Fibroblast of pulmonary artery (primary cell): ENCODE data around the gene ZNF618.

ENCODE experiments used
- DNase-seq: peaks from one replicate; pipeline ENCODE4 v3.0.0-alpha.2; 2010; ENCODE audit warnings: low read depth
- H3K4me3 ChIP-seq: replicated peaks from 2 replicates; pipeline ENCODE4 v1.5.1; 2011; ENCODE audit warnings: low read depth, mild to moderate bottlenecking, control low read depth, low read length, moderate library complexity
- CTCF ChIP-seq: IDR thresholded peaks from 2 replicates; pipeline ENCODE4 v1.5.1; 2011; ENCODE audit warnings: mild to moderate bottlenecking, control low read depth, low read length, inconsistent platforms; ENCODE audit errors: missing control alignments

Gene ZNF618

GRCh38 chr9:113906411-113907110 lies 30.5 kb downstream of the ZNF618 start:
- H3K4me3 ChIP-seq: no peak overlapping the region
- TF ChIP-seq CTCF: no peak
- DNase-seq: no peak

GRCh38 chr9:113907282-113907681 lies 31.2 kb downstream of the ZNF618 start:
- no peak for TF ChIP-seq CTCF
- DNase-seq: no peak

DNA sequence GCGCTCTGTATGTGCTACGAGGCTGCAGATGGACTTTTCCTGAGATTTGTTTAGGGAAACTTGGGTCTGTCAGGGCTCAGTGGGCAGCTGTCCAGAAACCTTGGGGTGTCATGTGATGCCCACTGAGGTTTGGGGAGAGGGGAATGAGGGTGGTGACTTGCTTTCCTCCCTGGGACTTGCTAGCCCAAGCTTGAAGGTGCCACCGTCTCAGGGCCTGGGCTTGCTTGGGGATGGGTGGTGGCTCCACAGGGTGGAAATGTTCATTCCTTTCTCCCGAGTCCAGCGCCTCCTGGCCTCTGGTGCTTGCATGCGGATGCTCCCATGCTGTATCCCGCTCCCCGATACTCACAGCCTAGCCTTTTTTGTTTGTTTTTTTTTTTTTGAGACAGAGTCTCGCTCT lies 33.3 kb downstream of the ZNF618 start:
- no peak overlapping the region for H3K4me3 ChIP-seq
- DNase-seq: no peak
- no peak for TF ChIP-seq CTCF

More at GRCh38 chr9:113907282-113907681, 31.2 kb downstream of the ZNF618 start:
- no peak overlapping the region for H3K4me3 ChIP-seq

GRCh38 chr9:113910036-113910639 lies 34.0 kb downstream of the ZNF618 start:
- no peak overlapping the region for H3K4me3 ChIP-seq
- no peak for TF ChIP-seq CTCF

GRCh38 chr9:113911850-113912557 lies 35.9 kb downstream of the ZNF618 start:
- no peak for TF ChIP-seq CTCF
- no peak overlapping the region for H3K4me3 ChIP-seq
- DNase-seq: no peak

More at GRCh38 chr9:113910036-113910639, 34.0 kb downstream of the ZNF618 start:
- DNase-seq: no peak

GRCh38 chr9:113912816-113913215 lies 36.7 kb downstream of the ZNF618 start:
- TF ChIP-seq CTCF: no peak
- DNase-seq: no peak
- no peak overlapping the region for H3K4me3 ChIP-seq
